K562 (cell line): Measurements from ENCODE around the gene TCEAL8. TPM values are rescaled to one million over a fixed set of nuclear protein-coding genes. Genes with fewer than 3 reads are reported as not detected.

ENCODE experiments used
- ATF6 ChIP-seq: sonication (generic); formaldehyde crosslinking; IDR thresholded peaks from 2 replicates; pipeline ENCODE4 v1.4.0; 2020; ENCODE audit warnings: mild to moderate bottlenecking, missing genetic modification reagents
- CBX2 ChIP-seq: fragments of 200-600 bp; sonication (generic); IDR thresholded peaks from one replicate; pipeline ENCODE4 v1.6.1; 2012; ENCODE audit warnings: mild to moderate bottlenecking, low read length, inconsistent platforms; ENCODE audit not compliant: insufficient read depth, poor library complexity, severe bottlenecking
- DNMT1 ChIP-seq: fragments of 450-650 bp; IDR thresholded peaks from 2 replicates; pipeline ENCODE4 v1.6.1; 2016; ENCODE audit warnings: antibody characterized with exemption, mild to moderate bottlenecking
- HES1 ChIP-seq: fragments of 450-650 bp; IDR thresholded peaks from 2 replicates; pipeline ENCODE4 v1.6.1; 2016; ENCODE audit warnings: low read depth, mild to moderate bottlenecking, moderate library complexity
- MTA3 ChIP-seq: fragments of 450-650 bp; formaldehyde crosslinking; IDR thresholded peaks from 2 replicates; pipeline ENCODE4 v1.6.1; 2017; ENCODE audit warnings: mild to moderate bottlenecking, borderline replicate concordance
- NBN ChIP-seq: fragments of 450-650 bp; IDR thresholded peaks from 2 replicates; pipeline ENCODE4 v1.6.1; 2016; ENCODE audit warnings: low read depth, mild to moderate bottlenecking
- NCOR1 ChIP-seq: fragments of 450-650 bp; IDR thresholded peaks from 2 replicates; pipeline ENCODE4 v1.6.1; 2016; ENCODE audit warnings: mild to moderate bottlenecking, moderate library complexity
- PBX2 ChIP-seq, 2 experiments: IDR thresholded peaks in 1 of 2; conservative IDR thresholded peaks in 1 of 2; 2 replicates each; pipeline ENCODE4 v1.6.1; 2016; ENCODE audit warnings: low read depth in 2 of 2, mild to moderate bottlenecking in 1 of 2, missing compliant biosample characterization in 1 of 2, missing genetic modification characterization in 1 of 2, moderate library complexity in 1 of 2
- POLR3G ChIP-seq: IDR thresholded peaks from 2 replicates; pipeline ENCODE4 v1.6.1; 2011; ENCODE audit not compliant: insufficient read length, insufficient replicate concordance; ENCODE audit errors: extremely low read depth
- PRMT5 ChIP-seq: sonication (generic); formaldehyde crosslinking; IDR thresholded peaks from 2 replicates; pipeline ENCODE4 v1.5.0; 2020; ENCODE audit warnings: missing genetic modification reagents
- SPI1 ChIP-seq: IDR thresholded peaks from 2 replicates; pipeline ENCODE4 v1.6.1; 2011; ENCODE audit warnings: low read depth, low read length, control low read depth, borderline replicate concordance
- TAF15 ChIP-seq: fragments of 200-400 bp; formaldehyde crosslinking; IDR thresholded peaks from 2 replicates; pipeline ENCODE4 v1.6.1; 2017; ENCODE audit warnings: mild to moderate bottlenecking, low read depth, low read length, moderate library complexity
- TBL1XR1 ChIP-seq, 2 experiments: IDR thresholded peaks; 2 replicates each; pipeline ENCODE4 v1.6.1; 2012; ENCODE audit warnings: improper control_type of control experiment in 2 of 2, low read length in 2 of 2, mild to moderate bottlenecking in 1 of 2
- XRCC4 ChIP-seq: IDR thresholded peaks from one replicate; pipeline ENCODE4 v1.6.1; 2011; ENCODE audit not compliant: insufficient read depth, insufficient read length; ENCODE audit errors: extremely low read depth
- ZNF133 ChIP-seq: fragments of 250-450 bp; sonication (Bioruptor Pico); IDR thresholded peaks from 2 replicates; pipeline ENCODE4 v1.4.0; 2020; ENCODE audit warnings: mild to moderate bottlenecking
- ZNF239 ChIP-seq: fragments of 250-450 bp; sonication (Bioruptor Pico); IDR thresholded peaks from 2 replicates; pipeline ENCODE4 v1.4.0; 2020; ENCODE audit warnings: mild to moderate bottlenecking
- ZNF444 ChIP-seq: fragments of 250-450 bp; sonication (Bioruptor Pico); IDR thresholded peaks from 2 replicates; pipeline ENCODE4 v1.4.0; 2020; ENCODE audit warnings: mild to moderate bottlenecking, moderate library complexity
- ZNF785 ChIP-seq: fragments of 250-450 bp; sonication (Bioruptor Pico); IDR thresholded peaks from 2 replicates; pipeline ENCODE4 v1.4.0; 2020; ENCODE audit warnings: mild to moderate bottlenecking
- ZSCAN29 ChIP-seq: fragments of 450-650 bp; IDR thresholded peaks from 2 replicates; pipeline ENCODE4 v1.6.1; 2017
- polyA plus RNA-seq, 8 experiments: library from polyadenylated mRNA; depleted of rRNA in 4 of 8; stranded (reverse) in 5 of 8; unstranded in 3 of 8; fragments of >200 nt; fragmentation: Nextera tagmentation in 2 of 8; fragmentation: Illumina TruSeq in 1 of 8; extraction: Ambion mirVana in 2 of 8; extraction: Trizol in 1 of 8; gene quantifications; 2 replicates each; pipeline versions ENCODE4 v1.2.1 to v1.2.3, GENCODE V29; 2011 to 2014; ENCODE audit warnings: inconsistent platforms in 1 of 8, missing spikeins in 1 of 8
- total RNA-seq, 7 experiments: library from RNA; depleted of rRNA in 6 of 7; stranded (reverse); fragments of >200 nt in 6 of 7; fragmentation: Illumina TruSeq in 2 of 7; extraction: Trizol in 2 of 7; gene quantifications; 2 replicates each; pipeline versions ENCODE4 v1.2.1 to v1.2.3, GENCODE V29; 2011 to 2021; ENCODE audit warnings: low replicate concordance in 1 of 7
- TF ChIP-seq, protein P1 (sequence below): sonication (generic); formaldehyde crosslinking; IDR thresholded peaks from 2 replicates; pipeline ENCODE4 v1.8.0; 2023; ENCODE audit warnings: mild to moderate bottlenecking, missing genetic modification reagents

The TCEAL8 gene
- total and polyA plus RNA-seq, 9 of the 15 experiments (the other 6 are each of a cell fraction or from before 2014, with no cell fraction given): 49.0 to 178 (median 101) TPM

DNA sequence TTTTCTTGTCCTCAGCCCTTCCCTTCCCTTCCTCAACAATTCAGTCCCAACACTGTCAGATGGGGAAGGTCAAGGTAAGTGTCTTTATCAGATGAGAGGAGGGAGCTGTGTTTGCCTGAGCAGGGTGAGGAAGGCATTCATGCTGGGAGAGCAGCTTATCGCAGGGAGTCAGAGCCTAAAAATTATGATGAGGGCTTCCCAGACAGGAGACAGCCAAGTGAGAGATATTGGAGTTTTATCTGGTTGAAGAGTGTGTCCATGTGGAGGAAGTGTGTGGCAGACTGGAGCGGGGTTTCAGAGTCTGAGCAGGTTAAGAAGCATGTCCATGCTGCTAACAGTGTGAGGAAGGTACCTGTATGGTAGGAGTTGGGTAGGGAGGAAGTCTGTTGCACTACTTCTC is 21.7 kb downstream of the TCEAL8 start (continued):
- no peak for TF ChIP-seq ATF6 (CRISPR knock-in tag)
- no peak for TF ChIP-seq XRCC4
- TF ChIP-seq ZNF444 (CRISPR knock-in tag): no peak
- TF ChIP-seq ZNF239 (CRISPR knock-in tag): no peak
- no peak for TF ChIP-seq TAF15
- TF ChIP-seq, protein P1, sequence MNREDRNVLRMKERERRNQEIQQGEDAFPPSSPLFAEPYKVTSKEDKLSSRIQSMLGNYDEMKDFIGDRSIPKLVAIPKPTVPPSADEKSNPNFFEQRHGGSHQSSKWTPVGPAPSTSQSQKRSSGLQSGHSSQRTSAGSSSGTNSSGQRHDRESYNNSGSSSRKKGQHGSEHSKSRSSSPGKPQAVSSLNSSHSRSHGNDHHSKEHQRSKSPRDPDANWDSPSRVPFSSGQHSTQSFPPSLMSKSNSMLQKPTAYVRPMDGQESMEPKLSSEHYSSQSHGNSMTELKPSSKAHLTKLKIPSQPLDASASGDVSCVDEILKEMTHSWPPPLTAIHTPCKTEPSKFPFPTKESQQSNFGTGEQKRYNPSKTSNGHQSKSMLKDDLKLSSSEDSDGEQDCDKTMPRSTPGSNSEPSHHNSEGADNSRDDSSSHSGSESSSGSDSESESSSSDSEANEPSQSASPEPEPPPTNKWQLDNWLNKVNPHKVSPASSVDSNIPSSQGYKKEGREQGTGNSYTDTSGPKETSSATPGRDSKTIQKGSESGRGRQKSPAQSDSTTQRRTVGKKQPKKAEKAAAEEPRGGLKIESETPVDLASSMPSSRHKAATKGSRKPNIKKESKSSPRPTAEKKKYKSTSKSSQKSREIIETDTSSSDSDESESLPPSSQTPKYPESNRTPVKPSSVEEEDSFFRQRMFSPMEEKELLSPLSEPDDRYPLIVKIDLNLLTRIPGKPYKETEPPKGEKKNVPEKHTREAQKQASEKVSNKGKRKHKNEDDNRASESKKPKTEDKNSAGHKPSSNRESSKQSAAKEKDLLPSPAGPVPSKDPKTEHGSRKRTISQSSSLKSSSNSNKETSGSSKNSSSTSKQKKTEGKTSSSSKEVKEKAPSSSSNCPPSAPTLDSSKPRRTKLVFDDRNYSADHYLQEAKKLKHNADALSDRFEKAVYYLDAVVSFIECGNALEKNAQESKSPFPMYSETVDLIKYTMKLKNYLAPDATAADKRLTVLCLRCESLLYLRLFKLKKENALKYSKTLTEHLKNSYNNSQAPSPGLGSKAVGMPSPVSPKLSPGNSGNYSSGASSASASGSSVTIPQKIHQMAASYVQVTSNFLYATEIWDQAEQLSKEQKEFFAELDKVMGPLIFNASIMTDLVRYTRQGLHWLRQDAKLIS (CRISPR knock-in tag): no peak
- peak; percentile 65; the same call in 1 of the 2 replicates for TF ChIP-seq HES1
- 0 out of 2 replicates have a peak, but pooled peaks have one; percentile 54 for TF ChIP-seq NBN
- TF ChIP-seq NCOR1: peak; percentile 93
- no peak for TF ChIP-seq DNMT1
- TF ChIP-seq PBX2 (CRISPR knock-in tag; IDR thresholded peaks at IDR 0.05; ENCODE audit: low read depth): no peak
- peak; percentile 62 for TF ChIP-seq PBX2 (tag; conservative IDR thresholded peaks at IDR 0.05; ENCODE audit: low read depth)
- peak; percentile 62 to 89; a peak in 3 of 4 replicates for TF ChIP-seq TBL1XR1 (IDR thresholded peaks at IDR 0.05; ENCODE audit: low read length in 2 of 2)
- no peak for TF ChIP-seq ZNF133 (CRISPR knock-in tag)
- no peak for TF ChIP-seq ZSCAN29
- TF ChIP-seq CBX2: no peak
- peak; percentile 23; the same call in 1 of the 2 replicates for TF ChIP-seq SPI1
- TF ChIP-seq POLR3G: no peak
- TF ChIP-seq MTA3: 0 out of 2 replicates have a peak, but pooled peaks have one; percentile 56
- TF ChIP-seq ZNF785 (CRISPR knock-in tag): no peak
- no peak for TF ChIP-seq PRMT5
